OCI-LY3 (cell line): Measurements from ENCODE around the gene GRIP2.

Experiments
- EZH2phosphoT487 ChIP-seq: fragments of 200-600 bp; shearing (Covaris generic); IDR thresholded peaks from 2 replicates; pipeline ENCODE4 v1.6.1; 2018; ENCODE audit warnings: antibody characterized with exemption, mixed run types, low read depth
- TF ChIP-seq, protein P1 (sequence below): fragments of 200-600, 300-600 bp; sonication (generic); IDR thresholded peaks from 2 replicates; pipeline ENCODE4 v1.5.1; 2014; ENCODE audit warnings: antibody characterized with exemption, low read length, low read depth

GRCh38 chr3:14444380-14444779, 95.8 kb downstream of the GRIP2 start:
- TF ChIP-seq, protein P1, sequence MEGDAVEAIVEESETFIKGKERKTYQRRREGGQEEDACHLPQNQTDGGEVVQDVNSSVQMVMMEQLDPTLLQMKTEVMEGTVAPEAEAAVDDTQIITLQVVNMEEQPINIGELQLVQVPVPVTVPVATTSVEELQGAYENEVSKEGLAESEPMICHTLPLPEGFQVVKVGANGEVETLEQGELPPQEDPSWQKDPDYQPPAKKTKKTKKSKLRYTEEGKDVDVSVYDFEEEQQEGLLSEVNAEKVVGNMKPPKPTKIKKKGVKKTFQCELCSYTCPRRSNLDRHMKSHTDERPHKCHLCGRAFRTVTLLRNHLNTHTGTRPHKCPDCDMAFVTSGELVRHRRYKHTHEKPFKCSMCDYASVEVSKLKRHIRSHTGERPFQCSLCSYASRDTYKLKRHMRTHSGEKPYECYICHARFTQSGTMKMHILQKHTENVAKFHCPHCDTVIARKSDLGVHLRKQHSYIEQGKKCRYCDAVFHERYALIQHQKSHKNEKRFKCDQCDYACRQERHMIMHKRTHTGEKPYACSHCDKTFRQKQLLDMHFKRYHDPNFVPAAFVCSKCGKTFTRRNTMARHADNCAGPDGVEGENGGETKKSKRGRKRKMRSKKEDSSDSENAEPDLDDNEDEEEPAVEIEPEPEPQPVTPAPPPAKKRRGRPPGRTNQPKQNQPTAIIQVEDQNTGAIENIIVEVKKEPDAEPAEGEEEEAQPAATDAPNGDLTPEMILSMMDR: no peak
- no peak for TF ChIP-seq EZH2phosphoT487
